Skin epidermis (tissue), 12 donors: ENCODE data around the gene PLXNA2.

Source experiments
- H3K27ac ChIP-seq, 21 experiments: fragments of 200-600 bp; sonication (generic) in 11 of 21; one replicate each; pipeline ENCODE4 v1.5.0; 2020; ENCODE audit warnings: mild to moderate bottlenecking in 3 of 21, inconsistent platforms in 2 of 21, moderate library complexity in 2 of 21
- H3K4me3 ChIP-seq, 7 experiments: fragments of 200-600 bp; sonication (generic) in 2 of 7; one replicate each; pipeline ENCODE4 v1.5.0; 2020; ENCODE audit warnings: inconsistent platforms in 2 of 7, mild to moderate bottlenecking in 2 of 7, moderate library complexity in 1 of 7

Gene PLXNA2

GRCh38 chr1:208068908-208069307, 175.3 kb downstream of the PLXNA2 start:
- Histone ChIP-seq H3K4me3 (no peak overlapping the region), H3K27ac (no peak overlapping the region)

DNA sequence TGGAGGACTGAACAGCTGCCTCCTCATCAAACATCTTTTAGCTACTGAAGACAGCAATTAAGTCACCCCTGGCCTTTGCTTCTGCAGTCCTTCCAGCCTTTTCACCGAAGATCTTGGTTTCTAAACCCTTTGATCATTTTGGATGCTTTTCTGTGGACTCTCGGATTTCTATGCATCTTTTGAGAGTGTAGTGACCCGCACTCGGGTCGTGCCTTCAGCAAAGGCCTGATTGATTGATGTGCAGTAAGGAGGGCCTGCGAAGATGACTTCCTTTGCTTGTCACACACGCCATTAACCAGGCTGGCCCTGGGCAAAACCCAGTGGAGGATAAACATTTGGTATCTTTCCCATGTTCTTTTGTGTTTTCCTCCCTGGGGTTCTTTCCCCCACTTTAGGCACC, 175.8 kb downstream of the PLXNA2 start:
- no peak overlapping the region for H3K4me3 ChIP-seq

GRCh38 chr1:208066583-208066982, 177.6 kb downstream of the PLXNA2 start:
- no peak overlapping the region for H3K4me3 ChIP-seq
- H3K27ac ChIP-seq = no peak overlapping the region

More for the DNA sequence above, 175.8 kb downstream of the PLXNA2 start:
- no peak overlapping the region for H3K27ac ChIP-seq

DNA sequence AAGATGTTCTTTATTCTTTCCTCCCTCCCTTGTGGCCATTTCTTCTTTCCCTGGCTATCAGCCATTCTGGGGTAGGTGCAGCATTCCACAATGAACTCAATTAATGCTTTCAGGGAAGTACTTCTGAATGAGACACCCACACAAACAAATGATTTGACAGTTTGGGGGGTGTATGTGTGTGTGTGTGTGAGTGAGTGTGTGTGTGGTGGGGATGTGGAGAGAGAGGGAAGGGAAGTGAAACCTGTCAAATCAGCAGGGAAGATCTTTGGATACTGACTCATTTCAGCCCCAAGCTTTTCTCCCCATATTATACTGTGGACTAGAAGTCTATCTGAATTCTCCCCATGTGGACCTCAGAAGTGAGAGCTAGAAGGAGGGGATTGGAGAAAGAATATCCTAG, 178.3 kb downstream of the PLXNA2 start:
- no peak overlapping the region for H3K27ac ChIP-seq
- no peak overlapping the region for H3K4me3 ChIP-seq

GRCh38 chr1:208061632-208062031, 182.6 kb downstream of the PLXNA2 start:
- no peak overlapping the region for H3K27ac ChIP-seq
- no peak overlapping the region for H3K4me3 ChIP-seq

GRCh38 chr1:208061118-208061517, 183.1 kb downstream of the PLXNA2 start:
- Histone ChIP-seq H3K27ac (no peak overlapping the region), H3K4me3 (no peak overlapping the region)

GRCh38 chr1:208060215-208060869, 183.8 kb downstream of the PLXNA2 start:
- H3K4me3 ChIP-seq = no peak overlapping the region
- no peak overlapping the region for H3K27ac ChIP-seq

DNA sequence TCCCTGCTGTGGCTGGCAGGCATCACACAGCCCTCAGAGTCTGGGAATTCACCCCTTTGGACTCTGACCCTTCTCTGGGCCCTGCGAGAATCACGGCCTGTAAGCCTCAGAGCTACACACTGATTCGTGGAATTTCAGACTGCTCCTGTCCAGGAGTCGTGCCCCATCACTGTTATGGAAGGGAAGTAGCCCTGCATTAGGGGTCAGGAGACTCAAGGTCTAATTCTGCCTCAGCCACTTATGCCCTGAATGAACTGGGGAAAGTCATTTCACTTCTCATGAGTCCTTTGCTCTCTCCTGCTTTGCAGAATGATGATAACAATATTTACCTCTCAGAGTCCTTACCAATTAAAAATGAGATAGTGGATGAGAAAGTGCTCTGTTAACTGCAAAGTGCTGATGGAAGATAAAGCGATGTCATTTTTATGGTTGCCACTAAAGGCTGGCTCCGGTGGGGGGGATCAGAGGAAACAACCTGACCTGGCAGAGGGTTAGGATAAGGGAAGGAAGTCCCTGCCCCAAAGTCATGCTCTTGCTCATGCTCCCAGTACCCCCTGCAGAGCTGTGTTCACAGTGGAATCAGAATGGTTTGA, 184.7 kb downstream of the PLXNA2 start:
- Histone ChIP-seq H3K4me3 (no peak overlapping the region), H3K27ac (no peak overlapping the region)

DNA sequence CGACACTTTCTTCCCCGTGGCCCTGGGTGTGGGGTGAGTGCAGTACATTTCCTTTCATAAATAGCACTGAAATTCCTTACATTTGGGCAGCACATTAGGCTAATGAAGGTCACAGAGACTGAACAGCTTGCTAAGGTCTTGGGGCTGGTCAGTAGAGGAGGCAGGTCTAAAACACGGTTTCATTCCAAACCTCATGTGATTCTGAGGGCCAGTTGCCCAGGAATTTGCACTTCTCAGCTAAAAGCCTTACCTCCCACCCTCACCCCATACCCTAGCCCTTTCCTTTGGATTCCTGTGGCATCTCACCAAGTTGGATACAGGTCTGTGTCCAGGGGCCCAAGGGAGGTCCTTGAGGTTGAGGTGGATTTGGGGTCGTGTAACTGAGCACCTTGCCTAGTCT, 185.4 kb downstream of the PLXNA2 start:
- no peak overlapping the region for H3K27ac ChIP-seq
- H3K4me3 ChIP-seq = no peak overlapping the region

GRCh38 chr1:208058267-208058666, 185.9 kb downstream of the PLXNA2 start:
- H3K27ac ChIP-seq = no peak overlapping the region
- H3K4me3 ChIP-seq = no peak overlapping the region

- H3K27ac ChIP-seq = no peak overlapping the region
These were observed 187.1 kb downstream of the PLXNA2 start for GRCh38 chr1:208057056-208057455.

GRCh38 chr1:208055535-208055934, 188.6 kb downstream of the PLXNA2 start:
- no peak overlapping the region for H3K27ac ChIP-seq
- H3K4me3 ChIP-seq = no peak overlapping the region

More at GRCh38 chr1:208057056-208057455, 187.1 kb downstream of the PLXNA2 start:
- no peak overlapping the region for H3K4me3 ChIP-seq

- H3K27ac ChIP-seq = no peak overlapping the region
These were observed 189.2 kb downstream of the PLXNA2 start for GRCh38 chr1:208054911-208055379.

GRCh38 chr1:208054485-208054884, 189.7 kb downstream of the PLXNA2 start:
- Histone ChIP-seq H3K4me3 (no peak overlapping the region), H3K27ac (no peak overlapping the region)

More at GRCh38 chr1:208054911-208055379, 189.2 kb downstream of the PLXNA2 start:
- H3K4me3 ChIP-seq = no peak overlapping the region

DNA sequence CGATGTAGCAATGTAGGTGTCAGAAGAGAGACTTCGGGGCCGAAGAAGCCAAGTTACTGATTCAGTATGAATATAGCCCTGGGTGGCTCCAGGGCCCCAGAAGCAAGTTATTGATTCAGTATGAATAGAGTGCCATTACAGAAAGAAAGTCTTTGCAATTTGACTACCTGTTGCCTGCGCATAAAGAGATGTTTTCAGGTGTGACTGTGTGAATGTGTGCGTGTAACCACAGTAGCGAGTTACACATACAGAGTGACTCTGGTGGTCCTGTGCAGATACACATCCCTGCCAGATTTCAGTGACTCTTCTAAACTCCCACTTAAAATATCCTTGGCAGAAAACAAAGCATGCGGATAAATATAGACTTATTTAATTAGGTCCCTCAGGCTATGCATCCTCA, 190.5 kb downstream of the PLXNA2 start:
- Histone ChIP-seq H3K27ac (no peak overlapping the region), H3K4me3 (no peak overlapping the region)

DNA sequence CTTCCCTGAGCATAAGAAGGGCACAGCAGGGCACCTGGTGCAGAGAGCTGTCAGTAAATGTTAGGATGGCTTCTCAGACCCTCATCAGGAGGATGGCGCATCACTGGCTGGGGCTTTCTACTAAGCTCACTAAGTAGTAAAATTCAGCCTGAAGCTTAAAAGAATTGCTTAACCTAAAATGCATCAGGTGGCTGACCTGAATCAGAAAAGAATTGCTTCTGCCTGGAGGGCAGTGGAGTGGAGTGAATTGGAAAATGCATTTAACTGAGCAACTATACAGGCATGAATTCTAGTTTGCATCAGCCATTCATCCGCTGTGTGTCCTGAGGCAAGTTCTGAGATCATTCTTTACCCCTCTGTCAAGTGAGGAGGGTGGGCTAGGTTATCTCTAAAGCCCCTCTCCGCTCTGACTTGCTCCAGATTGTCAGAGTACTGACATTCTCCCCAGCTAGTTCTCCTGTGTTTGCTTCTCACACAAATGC, 191.2 kb downstream of the PLXNA2 start:
- Histone ChIP-seq H3K4me3 (no peak overlapping the region), H3K27ac (no peak overlapping the region)

DNA sequence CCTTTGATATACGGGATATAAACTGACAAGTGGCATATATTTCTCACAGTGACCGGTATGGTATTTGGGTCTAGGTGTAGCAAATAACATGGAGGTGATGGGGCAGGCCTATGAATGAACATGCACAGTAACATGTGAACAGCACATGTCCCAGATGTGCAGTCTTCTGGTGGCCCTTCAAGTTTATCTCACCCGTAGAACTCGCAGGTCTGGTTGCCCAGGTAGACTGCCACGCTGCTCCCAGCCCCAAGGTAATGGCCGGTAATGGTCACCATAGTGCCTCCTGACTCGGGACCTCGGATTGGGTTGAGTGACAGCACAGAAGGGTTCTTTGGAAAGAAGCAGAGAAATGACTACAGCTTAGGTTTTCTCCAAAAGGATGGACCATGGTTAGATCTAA, 192.0 kb downstream of the PLXNA2 start:
- Histone ChIP-seq H3K4me3 (no peak overlapping the region), H3K27ac (no peak overlapping the region)

GRCh38 chr1:208051651-208052050, 192.5 kb downstream of the PLXNA2 start:
- H3K4me3 ChIP-seq = no peak overlapping the region
- no peak overlapping the region for H3K27ac ChIP-seq

- H3K4me3 ChIP-seq = no peak overlapping the region
- H3K27ac ChIP-seq = peak overlapping the region in 8 of 21 experiments; percentile 25 to 88 (median 66)
These were observed 195.3 kb downstream of the PLXNA2 start for GRCh38 chr1:208048904-208049303.

DNA sequence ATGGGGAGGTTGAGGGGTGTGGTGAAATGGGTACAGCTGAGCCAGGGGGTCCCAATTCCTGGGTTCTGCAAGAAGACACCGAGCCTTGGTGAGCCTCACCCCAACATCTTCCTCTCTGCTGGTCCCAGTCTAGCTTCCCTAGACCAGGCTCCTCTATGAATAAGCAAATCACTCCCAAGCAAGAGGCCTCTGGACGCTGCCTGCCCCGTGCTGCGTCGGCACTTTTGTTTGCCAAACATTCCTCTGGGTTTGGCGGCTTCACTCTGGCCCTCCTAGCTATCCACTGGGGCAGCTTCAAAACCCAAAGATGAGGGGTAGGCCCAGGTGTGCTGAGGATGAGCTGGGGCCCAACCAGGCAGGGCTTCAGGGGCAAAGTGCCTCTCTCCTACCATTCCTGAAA, 196.2 kb downstream of the PLXNA2 start:
- H3K4me3 ChIP-seq = no peak overlapping the region
- peak overlapping the region in 17 of 21 experiments; percentile 13 to 88 (median 59) for H3K27ac ChIP-seq

DNA sequence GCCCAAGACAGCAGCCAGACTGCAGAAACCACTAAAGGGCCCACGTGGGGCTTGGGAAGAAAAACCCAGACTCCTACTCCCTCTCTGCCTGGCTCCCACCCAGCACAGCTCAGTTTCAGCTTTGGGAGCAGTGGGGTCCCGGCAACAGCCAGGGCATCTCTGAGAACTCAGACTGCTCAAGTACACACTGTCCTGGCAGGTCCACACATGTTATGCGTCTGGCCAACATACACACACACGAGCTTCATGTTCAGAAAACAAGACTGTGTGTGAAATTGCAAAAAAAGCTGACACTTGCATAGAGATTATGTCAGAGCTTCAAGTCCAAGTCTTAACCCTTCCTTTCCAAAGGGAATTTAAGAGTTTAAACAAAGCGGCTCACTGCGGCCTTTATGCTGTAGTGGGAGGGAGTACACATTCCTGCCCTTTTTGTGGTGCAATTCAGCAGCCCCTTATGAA, 196.7 kb downstream of the PLXNA2 start:
- Histone ChIP-seq H3K27ac (peak overlapping the region in 16 of 21 experiments; percentile 13 to 88 (median 62)), H3K4me3 (no peak overlapping the region)
